ENCODE data around the gene IER2.

IER2 gene

DNA sequence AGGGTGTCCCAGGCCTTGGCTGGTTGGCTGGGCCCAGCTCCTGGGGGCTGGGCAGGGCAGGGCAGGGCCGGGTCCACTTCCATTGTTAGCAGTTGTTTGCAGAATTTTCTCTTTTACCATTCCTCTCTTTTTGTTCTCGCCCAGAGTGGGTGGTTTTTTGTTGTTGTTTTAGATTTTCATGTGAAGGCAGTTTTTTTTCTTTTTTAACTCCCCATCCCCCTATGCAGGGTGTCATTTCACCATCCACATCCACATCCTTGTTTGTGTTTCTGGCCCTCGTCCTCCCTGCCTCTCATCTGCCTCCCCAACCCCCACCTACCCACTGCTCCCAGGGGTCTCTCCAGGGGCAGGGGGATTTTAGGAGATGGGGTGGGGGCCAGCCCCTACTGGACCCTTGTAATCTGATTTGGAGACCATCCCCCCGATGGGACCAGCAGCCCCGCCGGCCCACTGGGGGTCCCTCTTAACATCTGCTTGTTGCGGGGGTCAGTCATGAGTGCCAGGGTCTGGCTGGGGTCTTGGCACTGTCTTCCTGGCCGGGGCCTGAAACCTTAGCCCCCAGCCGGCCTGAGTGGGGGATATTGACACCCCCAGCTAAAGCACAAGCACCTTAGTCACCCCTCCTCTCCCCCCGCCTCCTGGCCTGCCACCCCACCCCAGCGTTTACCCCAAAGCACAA, 10.4 kb upstream of the IER2 start:
- DNase-seq (ENCODE audit: low read depth), result no peak

GRCh38 chr19:13146763-13147563, 3.2 kb upstream of the IER2 start:
- DNase-seq (ENCODE audit: low read depth), result peak; percentile 52

DNA sequence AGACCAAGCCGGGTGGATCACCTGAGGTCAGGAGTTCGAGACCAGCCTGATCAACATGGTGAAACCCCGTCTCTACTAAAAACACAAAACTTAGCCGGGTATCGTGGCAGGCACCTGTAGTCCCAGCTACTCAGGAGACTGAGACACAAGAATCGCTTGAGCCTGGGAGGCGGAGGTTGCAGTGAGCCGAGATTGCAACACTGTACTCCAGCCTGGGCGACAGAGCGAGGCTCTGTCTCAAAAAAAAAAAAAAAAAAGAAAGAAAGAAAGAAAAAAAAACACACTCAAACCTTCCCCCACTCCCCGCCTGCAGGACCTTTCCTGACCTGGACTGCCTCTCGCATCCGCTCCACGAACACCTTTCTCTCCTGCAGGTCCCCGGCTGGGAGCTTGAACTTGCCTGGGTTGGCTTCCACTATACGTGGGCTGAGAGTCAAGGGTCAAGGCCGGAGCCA, 1.0 kb upstream of the IER2 start:
- peak; percentile 22 for DNase-seq (ENCODE audit: low read depth)

DNA sequence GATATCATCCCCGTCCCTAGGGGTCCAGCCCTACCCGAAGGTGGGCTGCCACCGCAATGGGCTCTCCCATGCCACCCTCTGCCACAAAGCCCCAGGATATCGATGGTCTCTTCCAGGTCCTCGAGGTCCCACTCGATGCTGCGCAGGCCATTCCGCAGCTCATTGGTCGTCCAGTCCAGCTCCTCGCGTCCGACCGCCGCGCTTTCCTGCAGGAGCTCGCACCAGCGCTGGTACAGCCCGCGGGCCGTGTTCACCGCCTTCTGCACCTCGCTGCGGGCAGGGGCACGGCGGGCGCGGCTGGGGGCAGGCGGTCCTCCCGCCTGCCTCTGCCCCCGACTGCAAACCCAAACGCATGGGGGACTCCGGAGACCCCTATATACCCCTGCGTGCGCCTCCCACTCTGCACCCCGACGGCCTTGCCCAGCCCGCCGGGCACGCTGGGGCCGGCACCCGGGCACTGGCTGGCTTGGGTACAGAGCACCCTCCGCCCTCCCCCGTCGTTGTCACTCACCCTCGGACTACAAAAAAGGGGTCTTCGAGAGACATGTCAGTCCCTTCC, 504 bp upstream of the IER2 start:
- peak; percentile 60 for DNase-seq (ENCODE audit: low read depth)

DNA sequence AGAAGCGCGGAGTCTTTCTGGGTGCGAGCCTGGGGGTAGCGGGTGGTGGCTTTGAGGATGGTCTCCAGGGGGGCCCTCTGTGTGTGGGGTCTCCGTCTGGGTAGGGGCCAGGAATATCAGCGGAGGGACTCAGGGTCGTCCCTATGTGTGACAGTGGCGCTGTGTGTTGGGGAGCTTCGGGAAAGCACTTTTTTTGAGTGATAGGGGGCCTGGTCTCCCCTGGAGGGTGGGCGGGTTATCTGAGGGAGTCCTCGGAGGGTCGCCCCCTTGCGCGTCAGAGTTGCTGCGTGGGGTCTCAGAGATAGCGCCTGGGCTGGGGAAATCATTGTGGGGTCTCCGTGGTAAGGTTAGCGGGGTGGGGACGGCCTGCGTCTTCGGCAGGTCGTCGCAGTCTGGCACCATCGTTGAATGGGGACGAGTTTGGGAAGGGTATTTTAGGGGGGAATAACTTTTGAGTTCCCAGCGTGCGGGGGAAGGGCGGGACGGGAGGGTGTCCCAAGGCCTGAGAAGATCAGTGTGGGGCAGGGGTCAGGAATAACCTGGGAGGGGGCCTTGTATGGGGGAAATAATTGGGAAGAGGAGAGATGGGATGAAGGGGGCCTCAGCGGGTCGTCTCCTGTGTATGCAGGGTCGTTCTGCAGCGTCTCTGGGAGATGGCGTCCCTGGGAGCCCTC, 857 bp downstream of the IER2 start:
- no peak for DNase-seq (ENCODE audit: low read depth)

- DNase-seq (ENCODE audit: low read depth), result peak; percentile 96
These were observed 1.6 kb downstream of the IER2 start for GRCh38 chr19:13151605-13152355.

DNA sequence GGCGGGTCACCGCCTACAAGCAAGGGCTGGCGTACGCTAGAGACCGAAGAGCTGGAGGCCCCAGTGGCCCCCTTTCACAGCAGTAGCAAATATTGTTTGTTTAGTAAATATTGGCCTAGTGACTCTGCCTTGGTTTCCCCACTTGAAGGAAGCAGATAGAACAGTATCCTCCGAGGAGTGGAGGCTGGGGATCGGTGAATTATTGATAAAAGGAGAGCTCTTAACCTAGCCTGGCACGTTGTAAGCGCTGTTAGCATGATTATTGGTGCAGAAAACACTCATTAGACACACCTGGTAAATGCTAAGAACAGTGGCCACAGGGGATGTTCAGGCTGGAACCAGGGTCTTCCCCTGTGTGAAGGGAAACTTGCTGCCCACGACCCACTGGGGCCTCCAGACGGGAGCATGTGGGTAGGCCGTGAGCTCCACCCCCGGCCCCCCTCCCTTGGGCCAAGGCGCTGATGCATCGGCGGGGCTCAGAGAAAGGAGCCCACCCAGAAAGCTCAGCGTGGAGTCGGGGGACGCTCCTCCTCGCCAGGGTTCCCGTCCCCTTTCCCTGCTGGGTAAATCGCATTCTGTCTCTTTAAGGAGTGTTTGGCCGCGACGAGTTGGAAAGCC, 2.3 kb downstream of the IER2 start:
- DNase-seq (ENCODE audit: low read depth), result no peak

GRCh38 chr19:13152974-13153568, 2.9 kb downstream of the IER2 start:
- peak; percentile 90 for DNase-seq (ENCODE audit: low read depth)

- DNase-seq (ENCODE audit: low read depth), result peak; percentile 65
These were observed 3.5 kb downstream of the IER2 start for GRCh38 chr19:13153569-13154240.

- DNase-seq (ENCODE audit: low read depth), result peak; percentile 97
These were observed 4.1 kb downstream of the IER2 start for GRCh38 chr19:13154241-13154778.

DNA sequence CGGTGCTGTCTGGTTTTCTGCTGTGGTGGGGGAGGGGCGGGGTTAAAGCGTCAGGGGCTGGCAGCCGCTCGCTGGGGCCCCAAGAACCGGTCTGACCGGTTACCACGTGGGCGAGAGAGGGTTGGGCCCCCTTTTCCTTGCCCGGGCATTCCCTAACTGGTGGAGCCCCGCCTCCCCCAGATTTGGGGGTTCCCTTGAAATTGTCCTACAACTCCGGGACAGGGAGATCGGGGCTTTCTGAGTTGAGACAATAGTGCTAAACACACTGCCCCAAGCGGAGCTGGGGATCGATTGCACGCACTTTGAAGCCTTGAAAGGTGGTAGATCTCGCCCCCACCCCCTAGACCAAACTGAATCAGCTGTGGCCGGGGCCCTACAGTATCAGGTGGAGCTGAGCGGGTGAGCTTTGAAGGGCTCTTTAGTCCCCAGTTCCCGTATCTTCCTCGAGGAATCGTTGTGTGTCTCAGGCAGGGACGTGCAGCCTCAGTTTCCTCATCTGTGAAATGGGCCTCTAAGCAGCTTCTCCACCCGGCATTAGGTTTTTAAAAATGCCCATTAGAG, 4.8 kb downstream of the IER2 start:
- DNase-seq (ENCODE audit: low read depth), result peak; percentile 67

GRCh38 chr19:13155472-13156359, 5.5 kb downstream of the IER2 start:
- peak; percentile 79 for DNase-seq (ENCODE audit: low read depth)

DNA sequence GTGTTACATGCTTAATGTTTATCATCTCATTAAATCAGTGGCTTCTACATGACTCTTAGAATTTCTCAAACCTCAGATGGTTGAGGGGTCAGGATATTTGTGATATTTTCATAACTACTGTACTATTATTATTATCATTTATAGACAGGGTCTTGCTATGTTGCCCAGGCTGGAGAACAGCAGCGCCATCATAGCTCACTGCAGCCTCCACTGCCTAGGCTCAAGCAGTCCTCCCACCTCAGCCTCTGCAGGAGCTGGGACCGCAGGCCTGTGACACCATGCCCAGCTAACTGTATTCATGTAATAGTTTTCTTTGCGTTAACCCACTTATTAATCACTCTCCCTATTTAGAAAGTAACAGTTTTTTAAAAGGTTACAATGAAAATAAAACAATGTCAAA, 9.5 kb downstream of the IER2 start:
- DNase-seq (ENCODE audit: low read depth), result no peak

- DNase-seq (ENCODE audit: low read depth), result peak; percentile 55
These were observed 10.3 kb downstream of the IER2 start for GRCh38 chr19:13160557-13160956.

- DNase-seq (ENCODE audit: low read depth), result peak; percentile 99
These were observed 12.8 kb downstream of the IER2 start for GRCh38 chr19:13162724-13163608.

- DNase-seq (ENCODE audit: low read depth), result peak; percentile 74
These were observed 13.6 kb downstream of the IER2 start for GRCh38 chr19:13163609-13164342.

Data from iris pigment epithelial cell (primary cell).